Endodermal cell (in vitro differentiated cells): ENCODE results near the gene CNTN4. TPM values are rescaled to one million over a fixed set of nuclear protein-coding genes. Genes with fewer than 3 reads are reported as not detected.

ENCODE experiments used
- DNase-seq: peaks from one replicate; pipeline ENCODE4 v3.0.0-alpha.2; 2017
- H3K27ac ChIP-seq: 2 replicates; pipeline ENCODE4 v1.5.1; 2013; ENCODE audit warnings: mild to moderate bottlenecking, low read depth, low read length, moderate library complexity
- H3K27me3 ChIP-seq: 2 replicates; pipeline ENCODE4 v1.6.1; 2013; ENCODE audit warnings: mild to moderate bottlenecking, low read length, moderate library complexity; ENCODE audit not compliant: insufficient read depth, control insufficient read depth, poor library complexity, severe bottlenecking
- H3K36me3 ChIP-seq: 2 replicates; pipeline ENCODE4 v1.7.0; 2013; ENCODE audit warnings: mild to moderate bottlenecking, low read length, moderate library complexity; ENCODE audit not compliant: control insufficient read depth, insufficient read depth
- H3K4me1 ChIP-seq: one replicate; pipeline ENCODE4 v1.7.0; 2013; ENCODE audit warnings: low read length; ENCODE audit not compliant: control insufficient read depth, insufficient read depth
- H3K4me3 ChIP-seq: 2 replicates; pipeline ENCODE4 v1.5.1; 2013; ENCODE audit warnings: mild to moderate bottlenecking, low read length, moderate library complexity
- H3K9ac ChIP-seq: 2 replicates; pipeline ENCODE4 v1.6.1; 2013; ENCODE audit warnings: mild to moderate bottlenecking, low read length, moderate library complexity; ENCODE audit not compliant: poor library complexity, severe bottlenecking; ENCODE audit errors: extremely low read depth
- H3K9me3 ChIP-seq: 2 replicates; pipeline ENCODE4 v1.6.1; 2013; ENCODE audit warnings: mild to moderate bottlenecking, low read length, moderate library complexity; ENCODE audit not compliant: control insufficient read depth
- H3K27ac Mint-ChIP-seq: 2 replicates; pipeline ENCODE4 v1.8.0; 2020; ENCODE audit warnings: mixed read lengths
- H3K27me3 Mint-ChIP-seq: 2 replicates; pipeline ENCODE4 v1.8.0; 2021; ENCODE audit warnings: mild to moderate bottlenecking, mixed read lengths; ENCODE audit not compliant: insufficient read depth
- H3K36me3 Mint-ChIP-seq: 2 replicates; pipeline ENCODE4 v1.8.0; 2020; ENCODE audit warnings: low read depth, mixed read lengths
- H3K4me1 Mint-ChIP-seq: 2 replicates; pipeline ENCODE4 v1.8.0; 2020; ENCODE audit warnings: mixed read lengths
- H3K4me3 Mint-ChIP-seq: 2 replicates; pipeline ENCODE4 v1.8.0; 2020; ENCODE audit warnings: mild to moderate bottlenecking, moderate library complexity, mixed read lengths
- H3K9me3 Mint-ChIP-seq: 2 replicates; pipeline ENCODE4 v1.8.0; 2020; ENCODE audit warnings: mild to moderate bottlenecking, mixed read lengths
- WGBS, 2 experiments: methylation state at CpG; one replicate each; pipeline versions ENCODE4 v1.1.5 to v1.1.7; 2013; ENCODE audit warnings: missing lambda C conversion rate in 2 of 2, mixed read lengths in 1 of 2; ENCODE audit not compliant: insufficient coverage in 1 of 2, insufficient read length in 1 of 2; 5-methylcytosine and 5-hydroxymethylcytosine counted together
- total RNA-seq, 2 donors: library from RNA; stranded (reverse); fragmentation: NEBNext Ultra II Directional in 1 of 2; extraction: Animal tissue kit (Norgen Biotek cat#: 25700) in 1 of 2; gene quantifications; 2 replicates in 1 of 2; 3 replicates in 1 of 2; pipeline ENCODE4 v1.2.1, GENCODE V29; 2021
- TF ChIP-seq, protein P1 (sequence below): fragments of 200-600 bp; sonication (generic); conservative IDR thresholded peaks from 2 replicates; pipeline ENCODE4 v1.5.0; 2021; ENCODE audit warnings: antibody characterized with exemption, mild to moderate bottlenecking

Gene CNTN4
- total RNA-seq, 2 donors from 2014 or later, result 10.8 to 11.1 TPM

DNA sequence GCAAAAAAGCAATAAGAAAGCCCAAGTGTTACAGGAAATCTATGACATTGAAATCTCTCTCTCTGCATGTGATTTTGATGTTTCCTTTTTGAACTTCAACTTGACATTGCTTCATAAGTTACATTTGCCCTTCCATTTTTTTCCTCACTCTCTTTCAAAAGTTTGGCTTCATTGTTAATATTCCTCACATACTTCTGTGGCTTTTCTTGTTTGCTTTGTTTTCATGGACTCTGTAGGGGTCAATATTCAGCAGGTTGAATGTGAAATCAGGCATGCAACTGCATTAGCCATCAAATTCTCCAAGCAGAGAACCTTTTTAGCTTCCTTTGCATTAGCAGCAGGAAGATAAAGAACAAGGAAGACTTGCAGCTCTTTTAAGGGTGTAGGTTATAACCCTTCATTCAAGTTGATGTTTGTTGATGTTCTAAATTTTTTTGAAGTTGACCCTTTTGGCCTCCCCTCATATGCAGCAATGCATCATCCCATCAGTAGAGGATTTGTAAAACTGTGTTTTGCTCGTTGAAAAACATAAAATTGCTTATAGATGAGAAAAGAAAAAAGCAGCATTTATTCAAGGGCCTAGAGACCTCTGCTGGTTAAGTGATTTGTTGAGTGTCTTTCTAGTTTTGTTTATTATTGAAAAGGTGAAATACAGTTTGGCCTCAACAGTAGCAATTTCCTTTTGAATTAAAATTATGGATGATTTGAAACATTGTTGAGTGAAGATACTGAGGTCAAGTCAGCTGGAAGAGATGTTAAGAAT is 800.1 kb downstream of the CNTN4 start:
- Histone ChIP-seq H3K4me3 (no peak overlapping the region), H3K9ac (no peak overlapping the region), H3K36me3 (no peaks in the 10 kb centered on the region), H3K9me3 (no peaks in the 10 kb centered on the region), H3K4me1 (no peaks in the 10 kb centered on the region), H3K27me3 (peaks cover 10% of the 10 kb centered on the region), H3K27ac (no peak overlapping the region)
- 25 to 55% methylated on average over 1 of the region's 1 CpG for WGBS, 2 experiments
- DNase-seq, result no peak
- peaks cover 10% of the 10 kb centered on the region for H3K4me1 Mint-ChIP-seq
- TF ChIP-seq, protein P1, sequence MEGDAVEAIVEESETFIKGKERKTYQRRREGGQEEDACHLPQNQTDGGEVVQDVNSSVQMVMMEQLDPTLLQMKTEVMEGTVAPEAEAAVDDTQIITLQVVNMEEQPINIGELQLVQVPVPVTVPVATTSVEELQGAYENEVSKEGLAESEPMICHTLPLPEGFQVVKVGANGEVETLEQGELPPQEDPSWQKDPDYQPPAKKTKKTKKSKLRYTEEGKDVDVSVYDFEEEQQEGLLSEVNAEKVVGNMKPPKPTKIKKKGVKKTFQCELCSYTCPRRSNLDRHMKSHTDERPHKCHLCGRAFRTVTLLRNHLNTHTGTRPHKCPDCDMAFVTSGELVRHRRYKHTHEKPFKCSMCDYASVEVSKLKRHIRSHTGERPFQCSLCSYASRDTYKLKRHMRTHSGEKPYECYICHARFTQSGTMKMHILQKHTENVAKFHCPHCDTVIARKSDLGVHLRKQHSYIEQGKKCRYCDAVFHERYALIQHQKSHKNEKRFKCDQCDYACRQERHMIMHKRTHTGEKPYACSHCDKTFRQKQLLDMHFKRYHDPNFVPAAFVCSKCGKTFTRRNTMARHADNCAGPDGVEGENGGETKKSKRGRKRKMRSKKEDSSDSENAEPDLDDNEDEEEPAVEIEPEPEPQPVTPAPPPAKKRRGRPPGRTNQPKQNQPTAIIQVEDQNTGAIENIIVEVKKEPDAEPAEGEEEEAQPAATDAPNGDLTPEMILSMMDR, result peak; percentile 24
- no peak overlapping the region for H3K4me3 Mint-ChIP-seq
- no peaks in the 10 kb centered on the region for H3K36me3 Mint-ChIP-seq
- H3K27me3 Mint-ChIP-seq, result peaks cover 22% of the 10 kb centered on the region
- no peak overlapping the region for H3K27ac Mint-ChIP-seq
- H3K9me3 Mint-ChIP-seq, result no peaks in the 10 kb centered on the region

DNA sequence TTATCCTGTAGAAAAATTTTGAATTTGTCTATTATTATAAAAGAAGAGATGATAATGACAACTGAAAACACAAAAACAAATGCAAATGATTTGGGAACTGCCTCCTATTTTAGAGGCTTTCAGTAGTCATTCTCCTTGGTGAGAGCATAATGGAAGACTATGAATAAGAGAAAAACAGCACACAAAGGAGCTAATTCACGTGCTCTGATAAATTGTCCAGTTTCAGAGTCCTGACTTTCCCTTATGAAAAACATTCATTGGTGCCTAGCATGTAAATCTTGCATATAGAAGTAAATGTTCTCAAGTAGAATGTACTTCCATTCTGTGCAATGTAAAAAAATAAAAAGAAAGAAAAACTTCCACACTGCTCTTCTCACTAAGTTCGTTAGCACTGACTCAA is 805.4 kb downstream of the CNTN4 start:
- Histone ChIP-seq H3K9me3 (no peaks in the 10 kb centered on the region), H3K27ac (no peak overlapping the region), H3K27me3 (peaks cover 10% of the 10 kb centered on the region), H3K36me3 (no peaks in the 10 kb centered on the region), H3K4me1 (no peaks in the 10 kb centered on the region), H3K9ac (no peak overlapping the region), H3K4me3 (no peak overlapping the region)
- no peaks in the 10 kb centered on the region for H3K36me3 Mint-ChIP-seq
- no peak overlapping the region for H3K27ac Mint-ChIP-seq
- TF ChIP-seq, protein P1, result no peak
- WGBS, 2 experiments, result 76 to 83% methylated on average over 1 to 2 of the region's 2 CpGs
- H3K27me3 Mint-ChIP-seq, result peaks cover 22% of the 10 kb centered on the region
- no peak for DNase-seq
- H3K9me3 Mint-ChIP-seq, result no peaks in the 10 kb centered on the region
- peaks cover 13% of the 10 kb centered on the region for H3K4me1 Mint-ChIP-seq
- no peak overlapping the region for H3K4me3 Mint-ChIP-seq

DNA sequence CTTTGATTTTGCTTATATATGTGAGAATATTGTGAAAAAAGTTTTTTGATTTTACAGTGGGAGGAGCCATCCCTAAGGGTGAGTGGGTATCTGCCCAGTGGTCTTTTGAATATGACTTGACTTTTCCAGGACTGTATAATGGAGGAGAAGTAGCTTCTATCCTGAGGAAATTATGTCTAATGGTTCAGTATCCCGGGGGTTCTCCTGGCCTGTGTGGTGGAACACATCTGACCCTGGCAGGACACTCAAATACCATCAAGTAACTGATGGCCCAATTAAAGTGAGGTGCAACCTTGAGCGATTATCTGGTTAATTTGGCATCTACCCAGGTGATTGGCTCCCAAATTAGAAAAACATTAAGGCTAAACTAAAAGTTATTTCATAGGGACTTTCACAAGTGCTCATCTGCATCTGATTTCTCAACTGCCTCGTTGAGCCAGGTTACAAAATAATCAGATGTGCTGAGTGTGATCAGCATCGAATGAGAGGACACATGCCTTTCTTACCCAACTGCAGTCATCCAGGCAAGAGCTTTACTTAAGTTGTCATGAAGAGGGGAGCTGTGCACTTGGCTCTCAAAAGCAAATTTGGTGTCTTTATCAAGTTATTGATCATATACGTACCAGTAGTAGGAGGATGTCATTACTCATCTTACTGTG is 810.2 kb downstream of the CNTN4 start:
- Mint-ChIP-seq H3K9me3 (no peaks in the 10 kb centered on the region), H3K4me1 (peaks cover 7% of the 10 kb centered on the region), H3K27ac (no peak overlapping the region), H3K27me3 (no peaks in the 10 kb centered on the region), H3K36me3 (no peaks in the 10 kb centered on the region), H3K4me3 (no peak overlapping the region)
- 94 to 96% methylated on average over 5 of the region's 5 CpGs for WGBS, 2 experiments
- H3K4me1 ChIP-seq, result no peaks in the 10 kb centered on the region
- no peaks in the 10 kb centered on the region for H3K9me3 ChIP-seq
- no peaks in the 10 kb centered on the region for H3K27me3 ChIP-seq
- TF ChIP-seq, protein P1, result no peak
- H3K4me3 ChIP-seq, result no peak overlapping the region
- H3K36me3 ChIP-seq, result no peaks in the 10 kb centered on the region
- H3K9ac ChIP-seq, result no peak overlapping the region
- H3K27ac ChIP-seq, result no peak overlapping the region
- DNase-seq, result no peak
